ENCODE data around the gene KLHL11. TPM values are rescaled to one million over a fixed set of nuclear protein-coding genes. Genes with fewer than 3 reads are reported as not detected.

The KLHL11 gene
- total RNA-seq, 1 experiment from 2014 or later = 13.3 TPM

Other genes starting within 250 kb of the KLHL11 start
- gene KRT17, start 240.8 kb downstream of the KLHL11 start, total RNA-seq (2014; rRNA removed; shearing (Covaris generic); ENCODE audit: low replicate concordance) = not detected in 2 replicates
- gene EIF1, start 176.5 kb downstream of the KLHL11 start, total RNA-seq (2014; rRNA removed; shearing (Covaris generic); ENCODE audit: low replicate concordance) = 42.2 and 90.7 TPM in 2 replicates
- gene GAST, start 153.1 kb downstream of the KLHL11 start, total RNA-seq (2014; rRNA removed; shearing (Covaris generic); ENCODE audit: low replicate concordance) = not detected in 2 replicates
- not detected in 2 replicates for gene HAP1, start 130.8 kb downstream of the KLHL11 start, total RNA-seq (2014; rRNA removed; shearing (Covaris generic); ENCODE audit: low replicate concordance)
- gene JUP, start 78.7 kb downstream of the KLHL11 start, total RNA-seq (2014; rRNA removed; shearing (Covaris generic); ENCODE audit: low replicate concordance) = 6.4 and 10.5 TPM in 2 replicates
- gene P3H4, start 53.5 kb downstream of the KLHL11 start, total RNA-seq (2014; rRNA removed; shearing (Covaris generic); ENCODE audit: low replicate concordance) = 66.5 and 123 TPM in 2 replicates
- 191 and 258 TPM in 2 replicates for gene FKBP10, start 52.4 kb downstream of the KLHL11 start, total RNA-seq (2014; rRNA removed; shearing (Covaris generic); ENCODE audit: low replicate concordance)
- 69.3 and 124 TPM in 2 replicates for gene NT5C3B, start 29.2 kb downstream of the KLHL11 start, total RNA-seq (2014; rRNA removed; shearing (Covaris generic); ENCODE audit: low replicate concordance)
- not detected in 2 replicates for gene KLHL10, start 27.6 kb downstream of the KLHL11 start, total RNA-seq (2014; rRNA removed; shearing (Covaris generic); ENCODE audit: low replicate concordance)
- 151 and 195 TPM in 2 replicates for gene ACLY, start 53.5 kb upstream of the KLHL11 start, total RNA-seq (2014; rRNA removed; shearing (Covaris generic); ENCODE audit: low replicate concordance)
- not detected in 2 replicates for gene ODAD4, start 65.2 kb upstream of the KLHL11 start, total RNA-seq (2014; rRNA removed; shearing (Covaris generic); ENCODE audit: low replicate concordance)
- gene CNP, start 101.4 kb upstream of the KLHL11 start, total RNA-seq (2014; rRNA removed; shearing (Covaris generic); ENCODE audit: low replicate concordance) = 64.0 and 97.2 TPM in 2 replicates
- 121 and 123 TPM in 2 replicates for gene DNAJC7, start 152.0 kb upstream of the KLHL11 start, total RNA-seq (2014; rRNA removed; shearing (Covaris generic); ENCODE audit: low replicate concordance)
- 77.5 and 86.3 TPM in 2 replicates for gene NKIRAS2, start 154.7 kb upstream of the KLHL11 start, total RNA-seq (2014; rRNA removed; shearing (Covaris generic); ENCODE audit: low replicate concordance)
- gene C17orf113, start 185.2 kb upstream of the KLHL11 start, total RNA-seq (2014; rRNA removed; shearing (Covaris generic); ENCODE audit: low replicate concordance) = 0.05 TPM in 1 of 2 replicates, not detected in the other
- gene ZNF385C, start 233.1 kb upstream of the KLHL11 start, total RNA-seq (2014; rRNA removed; shearing (Covaris generic); ENCODE audit: low replicate concordance) = not detected in 2 replicates
- gene DHX58, start 247.3 kb upstream of the KLHL11 start, total RNA-seq (2014; rRNA removed; shearing (Covaris generic); ENCODE audit: low replicate concordance) = 1.0 and 3.2 TPM in 2 replicates

Data from MG63 (cell line).